Left ventricle myocardium inferior (tissue), 1 donor: ENCODE data around the gene RAB6A. TPM values are rescaled to one million over a fixed set of nuclear protein-coding genes. Genes with fewer than 3 reads are reported as not detected.
"Not testable (repeated sequence)": the region's sequence is repeated elsewhere in the genome, so short reads cannot be mapped to it uniquely, and the experiment has no call there.

ENCODE experiments used
- DNase-seq: peaks from one replicate; pipeline ENCODE4 v3.0.0-alpha.2; 2020
- H3K27ac ChIP-seq: fragments of 200-600 bp; replicated peaks from 2 replicates; pipeline ENCODE4 v1.8.0; 2021
- H3K27me3 ChIP-seq: fragments of 200-600 bp; 2 replicates; pipeline ENCODE4 v1.8.0; 2021; ENCODE audit warnings: low read depth
- H3K36me3 ChIP-seq: fragments of 200-600 bp; 2 replicates; pipeline ENCODE4 v1.8.0; 2021
- H3K4me1 ChIP-seq: fragments of 200-600 bp; 2 replicates; pipeline ENCODE4 v1.8.0; 2021
- H3K4me3 ChIP-seq: fragments of 200-600 bp; 2 replicates; pipeline ENCODE4 v1.8.0; 2021; ENCODE audit warnings: mild to moderate bottlenecking, moderate library complexity
- H3K9me3 ChIP-seq: fragments of 200-600 bp; replicated peaks from 2 replicates; pipeline ENCODE4 v1.8.0; 2021
- CTCF ChIP-seq: fragments of 200-600 bp; IDR thresholded peaks from 2 replicates; pipeline ENCODE4 v1.8.0; 2021; ENCODE audit warnings: antibody characterized with exemption, mild to moderate bottlenecking, borderline replicate concordance
- intact Hi-C: fragments of 100-400 bp; cut with micrococcal nuclease; formaldehyde crosslinking; loops from one replicate; pipeline ENCODE4 v1.11.0; 2022
- total RNA-seq: library from RNA; stranded (reverse); fragmentation: NEBNext Ultra II Directional; extraction: Animal tissue kit (Norgen Biotek cat#: 25700); gene quantifications from one replicate; pipeline ENCODE4 v1.2.1, GENCODE V29; 2021
- donor health status: DM: no; HTN: yes; CAD: no; lungs with severe emphysema.

RAB6A gene
- total RNA-seq, 1 donor from 2014 or later: 98.3 TPM

GRCh38 chr11:73734993-73735392 is 25.9 kb downstream of the RAB6A start:
- Histone ChIP-seq H3K4me3 (no peak overlapping the region), H3K4me1 (peaks cover 19% of the 10 kb centered on the region), H3K9me3 (no peaks in the 10 kb centered on the region), H3K27me3 (no peaks in the 10 kb centered on the region), H3K27ac (no peak overlapping the region), H3K36me3 (no peaks in the 10 kb centered on the region)
- DNase-seq: no peak
- TF ChIP-seq CTCF: no peak
- intact Hi-C loops: no loop called here

- H3K9me3 ChIP-seq, H3K36me3 ChIP-seq, DNase-seq, H3K27ac ChIP-seq, H3K27me3 ChIP-seq, H3K4me3 ChIP-seq, intact Hi-C loops: not testable (repeated sequence)
- H3K4me1 ChIP-seq: peaks cover 19% of the 10 kb centered on the region
Measured at GRCh38 chr11:73734011-73734410, 26.9 kb downstream of the RAB6A start.

DNA sequence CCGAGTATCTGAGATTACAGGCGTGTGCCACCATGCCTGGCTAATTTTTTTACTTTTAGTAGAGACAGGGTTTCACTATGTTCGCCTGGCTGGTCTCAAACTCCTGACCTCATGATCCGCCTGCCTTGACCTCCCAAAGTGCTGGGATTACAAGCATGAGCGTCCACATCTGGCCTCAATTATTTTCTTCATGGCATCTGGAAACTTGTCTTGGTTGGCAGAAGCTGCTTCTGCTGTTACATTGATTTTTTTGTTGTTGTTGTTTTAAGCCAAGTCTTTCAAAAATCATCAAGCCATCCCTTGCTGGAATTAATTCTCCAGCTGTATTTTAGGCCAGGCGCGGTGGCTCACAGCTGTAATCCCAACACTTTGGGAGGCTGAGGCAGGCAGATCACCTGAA is 27.9 kb downstream of the RAB6A start:
- H3K4me3 ChIP-seq, H3K9me3 ChIP-seq, H3K27me3 ChIP-seq, intact Hi-C loops, H3K27ac ChIP-seq, H3K36me3 ChIP-seq, DNase-seq: not testable (repeated sequence)
- peaks cover 19% of the 10 kb centered on the region for H3K4me1 ChIP-seq

GRCh38 chr11:73729594-73730206 is 31.2 kb downstream of the RAB6A start:
- intact Hi-C loops: no loop called here
- Histone ChIP-seq H3K9me3 (no peaks in the 10 kb centered on the region), H3K4me1 (peaks cover 6% of the 10 kb centered on the region), H3K36me3 (no peaks in the 10 kb centered on the region), H3K27ac (no peak overlapping the region), H3K27me3 (no peaks in the 10 kb centered on the region), H3K4me3 (no peak overlapping the region)
- DNase-seq: no peak
- peak; percentile 33 for TF ChIP-seq CTCF

DNA sequence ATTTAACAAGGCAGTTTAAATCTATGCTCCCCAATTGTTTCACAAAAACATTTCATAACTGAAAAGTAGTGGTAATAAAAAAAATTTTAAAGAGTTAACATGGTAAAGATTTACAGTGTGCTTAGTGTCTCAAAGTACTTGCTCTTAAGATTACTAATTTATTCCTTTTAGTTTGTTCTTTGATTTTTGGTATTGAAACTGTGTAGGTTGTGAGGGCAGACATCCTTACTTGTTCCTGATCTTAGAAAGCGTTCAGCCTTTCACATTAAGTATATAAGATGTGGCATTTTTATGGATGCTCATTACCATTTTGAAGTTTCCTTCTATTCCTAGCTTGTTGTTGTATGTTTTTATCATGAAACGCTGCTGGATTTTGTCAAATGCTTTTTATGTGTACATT is 32.9 kb downstream of the RAB6A start:
- no peak for DNase-seq
- TF ChIP-seq CTCF: no peak
- Histone ChIP-seq H3K4me3 (no peak overlapping the region), H3K27me3 (no peaks in the 10 kb centered on the region), H3K9me3 (no peaks in the 10 kb centered on the region), H3K4me1 (no peaks in the 10 kb centered on the region), H3K27ac (no peak overlapping the region), H3K36me3 (no peaks in the 10 kb centered on the region)
- intact Hi-C loops: no loop called here

- TF ChIP-seq CTCF: no peak
- Histone ChIP-seq H3K27me3 (no peaks in the 10 kb centered on the region), H3K36me3 (no peaks in the 10 kb centered on the region)
Measured at GRCh38 chr11:73726825-73727224, 34.0 kb downstream of the RAB6A start.

More at GRCh38 chr11:73726825-73727224, 34.0 kb downstream of the RAB6A start:
- no peak for DNase-seq
- Histone ChIP-seq H3K9me3 (no peaks in the 10 kb centered on the region), H3K4me3 (no peak overlapping the region), H3K4me1 (no peaks in the 10 kb centered on the region), H3K27ac (no peak overlapping the region)
- intact Hi-C loops: no loop called here
